ENCODE data around the gene ITIH6. TPM values are rescaled to one million over a fixed set of nuclear protein-coding genes. Genes with fewer than 3 reads are reported as not detected.
"Not testable (repeated sequence)": the region's sequence is repeated elsewhere in the genome, so short reads cannot be mapped to it uniquely, and the experiment has no call there.

Gene ITIH6
- not detected for total RNA-seq

DNA sequence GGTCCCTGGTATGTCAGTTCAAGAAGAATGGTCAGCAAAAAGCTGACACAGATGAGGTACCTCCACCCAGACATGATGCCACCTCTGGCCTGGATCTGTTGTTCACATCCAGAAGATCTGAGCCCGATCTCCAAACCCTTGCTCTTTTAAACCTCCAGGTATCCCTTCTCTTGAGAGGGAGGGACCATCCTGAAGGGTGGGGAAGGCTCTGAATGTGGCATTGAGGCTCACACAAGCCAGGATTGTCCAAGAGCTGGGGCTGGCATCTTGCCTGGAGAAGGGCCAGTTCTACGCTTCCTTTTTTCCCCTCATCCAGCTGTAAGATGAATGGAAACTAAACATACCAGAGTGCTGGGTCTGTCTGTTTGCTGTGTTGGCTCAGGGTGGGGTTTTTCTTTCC lies at the start of gene ITIH6:
TSS of gene ITIH6 (minus strand) at position 119 of the 400 bp plus-strand sequence. CDS start at position 74, 45 bp downstream.
- Histone ChIP-seq H3K27ac (no peak within 1 kb of the TSS), H3K9me3 (no peaks in the 10 kb centered on the region), H3K36me3 (no peaks in the 10 kb centered on the region), H3K27me3 (no peaks in the 10 kb centered on the region), H3K4me3 (no peak within 1 kb of the TSS), H3K4me1 (no peaks in the 10 kb centered on the region)
- DNase-seq = no peak
- TF ChIP-seq POLR2A (IDR thresholded peaks at IDR 0.05) (no peak), CTCF (IDR thresholded peaks at IDR 0.05) (no peak)

- H3K27me3 ChIP-seq, H3K4me3 ChIP-seq, H3K27ac ChIP-seq, H3K9me3 ChIP-seq, H3K4me1 ChIP-seq, H3K36me3 ChIP-seq, DNase-seq: not testable (repeated sequence)
Observed at GRCh38 chrX:54847700-54848099, 49.6 kb upstream of the ITIH6 start.

GRCh38 chrX:54843050-54843449 lies 45.0 kb upstream of the ITIH6 start:
- H3K9me3 ChIP-seq = no peaks in the 10 kb centered on the region
- H3K36me3 ChIP-seq = no peaks in the 10 kb centered on the region
- H3K4me1 ChIP-seq = no peaks in the 10 kb centered on the region
- H3K27me3 ChIP-seq = no peaks in the 10 kb centered on the region
- H3K4me3 ChIP-seq = no peak overlapping the region
- no peak for TF ChIP-seq POLR2A (IDR thresholded peaks at IDR 0.05)
- no peak for TF ChIP-seq CTCF (IDR thresholded peaks at IDR 0.05)
- no peak for DNase-seq
- no peak overlapping the region for H3K27ac ChIP-seq

DNA sequence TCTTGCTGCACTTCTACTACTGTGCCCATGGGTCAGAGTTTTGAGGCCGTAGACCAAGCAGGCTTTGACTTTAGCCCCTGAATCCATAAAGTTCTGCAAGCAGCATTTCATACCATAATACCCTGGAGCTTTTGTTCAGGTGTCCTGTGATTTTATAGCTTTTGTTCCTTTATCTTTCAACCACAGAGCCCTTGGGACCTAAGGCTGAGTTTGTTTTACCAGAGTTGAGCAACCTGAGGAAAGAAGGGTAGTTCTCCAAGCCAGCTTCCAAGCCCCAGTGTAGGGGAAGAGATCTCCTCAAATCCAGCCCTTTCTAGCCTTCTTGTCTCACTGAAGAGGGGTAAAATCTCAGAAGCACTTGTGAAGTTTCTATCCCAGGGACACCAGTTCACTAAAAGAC lies 44.6 kb upstream of the ITIH6 start:
- no peak overlapping the region for H3K27ac ChIP-seq

DNA sequence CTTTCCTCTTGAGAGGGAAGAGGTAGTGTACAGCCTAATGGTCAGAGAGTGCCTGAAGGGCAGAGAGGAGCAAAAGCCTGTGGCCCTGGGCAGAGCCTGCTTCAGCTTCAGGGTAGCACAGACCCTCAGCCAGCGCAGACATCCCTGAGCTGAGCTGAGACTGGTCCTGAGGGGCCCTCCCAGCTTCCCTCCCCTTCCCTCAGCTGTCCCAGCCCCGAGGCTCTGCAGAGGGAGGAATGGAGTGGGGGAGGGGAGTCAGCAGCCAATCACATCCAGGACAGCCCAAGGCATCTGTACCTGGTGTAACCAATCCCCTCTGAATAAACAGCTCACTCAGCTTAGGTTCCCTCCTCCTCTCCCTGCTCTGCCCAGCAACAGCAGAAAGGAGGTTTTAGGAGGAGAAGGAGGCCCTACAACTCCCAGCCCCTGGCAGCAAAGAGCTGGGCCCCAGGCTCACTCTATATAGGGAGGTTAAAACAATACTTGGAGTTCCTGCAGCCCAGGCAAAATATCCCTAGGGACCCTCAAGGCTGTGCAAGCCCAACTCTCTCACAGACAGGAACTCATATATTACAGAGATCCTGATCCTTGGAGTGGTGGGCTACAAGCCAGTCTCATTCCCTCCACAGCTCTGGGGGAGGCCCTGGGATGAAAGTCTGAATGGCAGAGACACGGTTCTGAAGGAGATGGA lies 43.3 kb upstream of the ITIH6 start:
- H3K4me3 ChIP-seq, H3K27ac ChIP-seq, H3K36me3 ChIP-seq, DNase-seq, H3K27me3 ChIP-seq, H3K4me1 ChIP-seq, H3K9me3 ChIP-seq: not testable (repeated sequence)

More for the DNA sequence above, 44.6 kb upstream of the ITIH6 start:
- no peak for TF ChIP-seq POLR2A (IDR thresholded peaks at IDR 0.05)
- TF ChIP-seq CTCF (IDR thresholded peaks at IDR 0.05) = no peak
- no peaks in the 10 kb centered on the region for H3K4me1 ChIP-seq
- H3K27me3 ChIP-seq = no peaks in the 10 kb centered on the region
- no peak overlapping the region for H3K4me3 ChIP-seq
- DNase-seq = no peak
- H3K9me3 ChIP-seq = no peaks in the 10 kb centered on the region
- no peaks in the 10 kb centered on the region for H3K36me3 ChIP-seq

DNA sequence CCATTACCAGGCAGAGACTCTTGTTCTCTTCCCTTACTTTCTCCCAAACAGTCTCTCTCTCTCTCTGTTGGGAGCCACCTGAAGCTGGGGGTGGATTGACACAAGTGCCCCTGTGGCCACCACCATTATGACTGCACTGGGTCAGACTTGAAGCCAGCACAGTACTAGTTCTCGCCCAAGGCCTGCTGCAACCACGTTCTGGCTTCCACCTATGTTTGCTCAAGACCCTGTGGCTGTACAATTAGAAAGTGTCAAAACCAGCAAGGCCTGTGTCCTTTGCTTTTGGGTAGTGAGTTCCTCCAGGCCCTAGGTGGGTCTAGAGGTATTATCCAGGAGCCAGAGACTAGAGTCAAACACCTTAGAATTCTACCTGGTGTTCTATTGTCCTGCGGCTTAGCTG lies 40.5 kb upstream of the ITIH6 start:
- DNase-seq = no peak
- no peaks in the 10 kb centered on the region for H3K27me3 ChIP-seq
- H3K27ac ChIP-seq = no peak overlapping the region
- H3K36me3 ChIP-seq = no peaks in the 10 kb centered on the region
- no peaks in the 10 kb centered on the region for H3K4me1 ChIP-seq
- no peak for TF ChIP-seq CTCF (IDR thresholded peaks at IDR 0.05)
- no peak for TF ChIP-seq POLR2A (IDR thresholded peaks at IDR 0.05)
- H3K9me3 ChIP-seq = no peaks in the 10 kb centered on the region
- no peak overlapping the region for H3K4me3 ChIP-seq

- Histone ChIP-seq H3K36me3 (no peaks in the 10 kb centered on the region), H3K27me3 (no peaks in the 10 kb centered on the region), H3K4me1 (no peaks in the 10 kb centered on the region), H3K27ac (no peak overlapping the region), H3K4me3 (no peak overlapping the region), H3K9me3 (no peaks in the 10 kb centered on the region)
- TF ChIP-seq POLR2A (IDR thresholded peaks at IDR 0.05) = no peak
- no peak for TF ChIP-seq CTCF (IDR thresholded peaks at IDR 0.05)
- no peak for DNase-seq
Observed at GRCh38 chrX:54826598-54826997, 28.5 kb upstream of the ITIH6 start.

All from Peyer's patch (tissue), 4 donors.